Right lobe of liver (tissue), 4 donors: Measurements from ENCODE around the gene SPAG7.

ENCODE experiments used
- POLR2A ChIP-seq: fragments of 450-650 bp; IDR thresholded peaks from one replicate; pipeline ENCODE4 v1.6.1; 2017; ENCODE audit warnings: antibody characterized with exemption, mild to moderate bottlenecking
- TF ChIP-seq, protein P1 (sequence below), 4 donors: fragments of 200-600 bp in 3 of 4; fragments of 450-650 bp in 1 of 4; IDR thresholded peaks; one replicate each; pipeline versions ENCODE4 v1.5.1 to v1.8.0; 2016 to 2022; ENCODE audit warnings: antibody characterized with exemption in 4 of 4, mild to moderate bottlenecking in 2 of 4
- donor health status: DM: no; HTN: no; CAD: no.
- donor health status: DM: no; HTN: no; CAD: no.
- donor health status: DM: no; HTN: yes; CAD: no.

DNA sequence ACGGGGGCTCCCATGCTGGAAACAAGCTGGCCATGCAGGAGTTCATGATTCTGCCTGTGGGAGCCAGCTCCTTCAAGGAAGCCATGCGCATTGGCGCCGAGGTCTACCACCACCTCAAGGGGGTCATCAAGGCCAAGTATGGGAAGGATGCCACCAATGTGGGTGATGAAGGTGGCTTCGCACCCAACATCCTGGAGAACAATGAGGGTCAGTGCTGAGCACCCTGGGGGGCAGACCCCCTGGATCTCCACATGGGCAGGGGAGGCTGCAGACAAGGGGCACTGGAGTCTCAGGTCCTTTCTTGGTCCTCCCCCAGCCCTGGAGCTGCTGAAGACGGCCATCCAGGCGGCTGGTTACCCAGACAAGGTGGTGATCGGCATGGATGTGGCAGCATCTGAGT is 12.5 kb downstream of the SPAG7 start:
- TF ChIP-seq, protein P1, sequence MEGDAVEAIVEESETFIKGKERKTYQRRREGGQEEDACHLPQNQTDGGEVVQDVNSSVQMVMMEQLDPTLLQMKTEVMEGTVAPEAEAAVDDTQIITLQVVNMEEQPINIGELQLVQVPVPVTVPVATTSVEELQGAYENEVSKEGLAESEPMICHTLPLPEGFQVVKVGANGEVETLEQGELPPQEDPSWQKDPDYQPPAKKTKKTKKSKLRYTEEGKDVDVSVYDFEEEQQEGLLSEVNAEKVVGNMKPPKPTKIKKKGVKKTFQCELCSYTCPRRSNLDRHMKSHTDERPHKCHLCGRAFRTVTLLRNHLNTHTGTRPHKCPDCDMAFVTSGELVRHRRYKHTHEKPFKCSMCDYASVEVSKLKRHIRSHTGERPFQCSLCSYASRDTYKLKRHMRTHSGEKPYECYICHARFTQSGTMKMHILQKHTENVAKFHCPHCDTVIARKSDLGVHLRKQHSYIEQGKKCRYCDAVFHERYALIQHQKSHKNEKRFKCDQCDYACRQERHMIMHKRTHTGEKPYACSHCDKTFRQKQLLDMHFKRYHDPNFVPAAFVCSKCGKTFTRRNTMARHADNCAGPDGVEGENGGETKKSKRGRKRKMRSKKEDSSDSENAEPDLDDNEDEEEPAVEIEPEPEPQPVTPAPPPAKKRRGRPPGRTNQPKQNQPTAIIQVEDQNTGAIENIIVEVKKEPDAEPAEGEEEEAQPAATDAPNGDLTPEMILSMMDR (IDR thresholded peaks at IDR 0.05) = no peak
- no peak for TF ChIP-seq POLR2A
